Right kidney (tissue), 1 donor: ENCODE measurements around the gene CYBA.

Experiments
- DNase-seq: peaks from one replicate; pipeline ENCODE4 v3.0.0-alpha.2; 2016

The CYBA gene

DNA sequence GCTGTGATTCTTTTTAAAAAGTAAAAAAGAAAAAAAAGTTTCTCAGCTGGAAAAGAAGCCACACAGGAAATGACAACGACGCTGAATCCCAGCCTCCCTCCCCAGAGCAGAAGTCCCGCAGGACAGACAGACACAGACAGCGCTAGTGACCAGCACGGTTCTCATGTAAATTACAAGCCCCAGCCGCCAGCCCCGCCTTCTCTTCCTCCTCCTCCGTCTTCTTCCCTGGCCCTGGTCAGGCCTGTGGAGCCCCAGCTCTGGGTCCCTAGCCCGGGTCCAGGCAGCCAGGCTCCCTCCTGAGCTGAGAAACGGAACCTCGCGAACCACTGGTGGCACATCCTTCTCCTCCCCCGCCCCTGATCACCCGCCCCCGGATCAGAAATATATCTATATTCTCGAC is 19.5 kb downstream of the CYBA start:
- DNase-seq = no peak

DNA sequence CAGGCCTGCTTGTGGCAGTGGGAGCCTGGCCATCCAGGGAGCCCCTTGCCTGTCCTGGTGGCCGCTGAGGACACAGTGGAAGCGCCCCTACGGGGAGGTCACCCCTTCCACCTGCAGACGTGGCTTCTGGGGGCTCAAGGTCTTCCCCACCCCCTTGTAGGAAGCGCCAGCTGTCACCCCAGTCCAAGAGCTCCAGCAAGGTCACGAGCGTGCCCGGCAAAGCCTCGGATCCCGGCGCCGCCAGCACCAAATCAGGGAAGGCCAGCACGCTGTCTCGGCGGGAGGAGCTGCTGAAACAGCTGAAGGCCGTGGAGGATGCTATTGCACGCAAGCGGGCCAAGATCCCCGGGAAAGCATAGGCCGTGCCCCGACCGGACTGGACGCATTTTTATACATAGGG is 19.9 kb downstream of the CYBA start:
- no peak for DNase-seq

DNA sequence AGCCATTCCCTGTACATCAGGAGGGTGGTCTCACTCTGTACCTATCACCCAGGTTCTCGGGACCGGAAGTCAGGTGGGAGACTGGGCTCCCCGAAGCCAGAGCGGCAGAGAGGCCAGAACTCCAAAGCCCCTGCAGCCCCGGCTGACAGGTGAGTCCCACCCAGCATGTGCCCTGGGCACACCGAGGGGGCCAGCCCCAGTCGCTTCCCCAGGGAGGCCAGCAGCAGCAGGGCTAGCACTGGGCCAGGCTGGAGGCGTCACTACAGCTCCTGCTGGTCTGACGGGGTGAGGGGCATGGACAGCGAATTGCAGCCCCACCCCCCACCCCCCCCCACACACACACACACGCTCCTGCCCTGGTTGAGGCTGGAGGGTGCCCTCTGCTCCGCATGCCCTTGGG is 20.4 kb downstream of the CYBA start:
- DNase-seq = no peak

DNA sequence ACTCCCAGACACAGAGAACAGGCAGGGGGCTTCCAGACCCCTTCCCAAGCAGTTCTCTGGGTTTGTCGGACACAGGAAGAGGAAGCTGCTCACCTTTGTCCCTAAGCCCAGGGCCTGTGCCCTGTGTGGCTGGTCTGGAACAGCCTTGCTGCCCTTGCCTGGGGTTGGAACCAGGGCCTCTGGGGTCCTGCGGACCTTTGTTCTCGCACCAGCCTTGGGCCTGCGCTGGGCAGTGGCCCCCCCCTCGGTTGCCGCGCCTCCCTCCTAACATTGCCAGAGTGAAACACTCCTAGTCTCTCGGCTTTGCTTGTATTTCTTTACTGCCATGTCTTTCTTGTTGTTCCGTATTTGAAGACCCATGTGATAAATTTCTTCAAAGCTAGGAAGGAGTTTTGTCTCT is 21.0 kb downstream of the CYBA start:
- no peak for DNase-seq

DNA sequence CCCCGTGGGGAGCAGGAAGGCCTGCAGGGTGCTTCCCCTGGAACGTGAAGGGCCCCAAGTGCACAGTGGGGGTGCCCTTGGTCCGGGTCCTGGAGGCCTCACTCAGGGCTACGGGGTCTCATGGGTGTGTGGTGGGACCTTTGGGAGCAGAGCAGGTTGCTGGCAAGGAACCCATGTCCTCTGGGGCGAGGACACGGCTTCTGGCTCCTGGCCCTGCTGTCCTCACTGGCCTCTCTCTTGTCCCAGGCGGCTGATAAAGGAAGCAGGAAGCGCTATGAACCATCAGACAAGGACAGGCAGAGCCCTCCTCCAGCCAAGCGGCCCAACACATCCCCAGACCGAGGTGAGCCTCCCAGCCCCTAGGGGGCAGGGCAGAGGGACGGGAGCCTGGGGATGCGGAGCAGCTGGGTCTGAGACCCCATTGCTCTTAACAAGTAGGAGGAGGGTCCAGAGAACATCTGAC is 22.3 kb downstream of the CYBA start:
- DNase-seq = no peak

DNA sequence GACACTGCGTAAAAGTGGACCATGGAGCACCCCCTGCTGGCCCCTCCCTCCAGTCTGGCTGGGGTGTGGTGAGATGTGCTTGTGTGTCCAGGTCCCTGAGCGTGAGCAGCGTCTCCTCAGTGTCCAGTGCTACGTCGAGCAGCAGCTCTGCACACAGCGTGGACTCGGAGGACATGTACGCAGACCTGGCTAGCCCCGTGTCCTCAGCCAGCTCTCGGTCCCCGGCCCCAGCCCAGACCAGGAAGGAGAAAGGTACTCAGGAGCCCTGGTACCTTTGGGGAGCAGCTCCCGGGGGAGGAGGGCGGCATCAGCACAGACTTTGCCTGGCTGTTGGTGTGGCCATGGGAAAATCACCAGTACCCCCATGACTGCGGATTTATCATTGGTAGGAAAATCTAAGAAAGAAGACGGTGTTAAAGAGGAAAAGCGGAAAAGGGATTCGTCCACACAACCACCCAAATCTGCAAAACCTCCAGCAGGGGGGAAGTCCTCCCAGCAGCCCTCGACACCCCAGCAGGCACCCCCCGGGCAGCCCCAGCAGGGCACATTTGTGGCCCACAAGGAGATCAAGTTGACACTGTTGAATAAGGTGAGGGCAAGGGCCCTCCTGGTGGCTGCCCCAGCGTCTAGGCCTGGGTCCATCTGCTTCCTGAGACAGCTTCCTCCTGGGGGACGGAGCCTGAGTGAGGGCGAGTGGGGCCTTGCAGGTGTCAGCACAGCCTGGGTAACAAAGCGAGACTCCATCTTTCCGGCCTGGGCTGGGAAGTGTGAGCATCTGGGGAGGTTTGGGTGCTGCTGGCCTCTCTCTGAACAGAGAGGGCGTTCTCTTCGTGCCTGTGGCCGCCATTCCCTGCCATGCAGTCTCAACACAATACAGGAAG is 23.1 kb downstream of the CYBA start:
- no peak for DNase-seq

DNA sequence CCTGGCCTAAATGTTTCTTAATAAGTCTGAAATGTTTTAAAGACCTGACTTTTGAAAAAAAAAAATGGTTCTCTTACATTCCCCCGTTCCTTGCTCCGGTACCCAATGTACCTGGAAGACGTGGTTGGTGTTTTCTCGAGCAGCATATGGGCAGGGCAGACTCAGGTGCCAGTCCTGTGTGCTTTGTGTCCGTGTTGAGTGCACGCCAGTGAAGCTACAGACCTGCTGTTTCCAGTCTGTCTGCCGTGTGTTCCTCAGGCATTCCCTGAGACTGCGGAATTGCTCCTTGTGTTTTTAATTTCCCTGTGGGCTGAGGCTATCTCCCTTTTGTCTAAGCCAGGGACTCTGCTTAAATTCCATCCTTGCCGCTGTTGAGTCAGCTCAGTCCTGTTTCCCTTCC is 24.2 kb downstream of the CYBA start:
- no peak for DNase-seq

DNA sequence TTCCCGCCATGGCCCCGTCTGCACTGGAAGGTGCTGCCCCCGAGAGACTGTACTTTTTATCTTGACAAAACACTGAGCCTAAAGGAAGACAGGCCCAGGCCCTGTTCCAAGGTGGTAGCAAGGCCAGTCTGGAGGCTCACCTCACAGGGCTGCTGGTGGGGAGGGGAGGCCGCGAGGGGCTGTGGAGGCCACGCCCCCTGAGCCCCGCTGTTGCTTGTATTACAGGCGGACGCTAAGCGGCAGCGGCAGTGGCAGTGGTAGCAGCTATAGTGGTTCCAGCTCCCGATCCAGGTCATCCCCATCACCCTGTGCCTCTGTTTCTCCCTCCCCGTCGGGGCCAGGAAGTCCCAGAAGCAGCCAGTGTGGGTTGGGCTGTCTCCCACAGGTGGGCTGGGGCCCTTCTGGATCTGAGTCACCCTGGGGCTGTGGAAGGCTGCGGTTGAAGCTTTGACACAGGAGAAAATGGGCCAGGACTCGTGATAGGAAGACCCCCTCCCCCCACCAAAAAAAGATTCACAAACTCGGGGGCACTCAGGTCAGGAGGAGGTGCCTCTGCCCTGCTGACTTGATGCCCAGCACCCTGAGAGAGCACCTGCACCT is 25.8 kb downstream of the CYBA start:
- DNase-seq = no peak

DNA sequence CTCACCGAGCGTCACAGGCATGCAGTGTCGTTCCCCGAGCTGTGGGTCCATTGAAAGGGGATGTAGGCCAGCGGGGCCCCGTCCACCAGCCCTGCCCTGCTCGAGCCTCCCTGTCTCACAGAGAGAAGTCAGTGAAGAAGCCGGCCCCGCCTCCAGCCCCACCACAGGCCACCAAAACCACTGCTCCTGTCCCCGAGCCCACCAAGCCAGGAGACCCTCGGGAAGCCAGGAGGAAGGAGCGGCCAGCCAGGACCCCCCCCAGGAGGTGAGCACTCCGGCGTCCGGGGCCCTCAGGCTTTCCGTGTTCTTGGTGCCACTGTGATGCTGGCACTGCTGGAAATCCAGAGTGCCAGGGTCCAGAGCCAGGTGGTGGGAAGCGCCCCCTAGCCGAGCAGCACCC is 26.4 kb downstream of the CYBA start:
- DNase-seq = no peak

DNA sequence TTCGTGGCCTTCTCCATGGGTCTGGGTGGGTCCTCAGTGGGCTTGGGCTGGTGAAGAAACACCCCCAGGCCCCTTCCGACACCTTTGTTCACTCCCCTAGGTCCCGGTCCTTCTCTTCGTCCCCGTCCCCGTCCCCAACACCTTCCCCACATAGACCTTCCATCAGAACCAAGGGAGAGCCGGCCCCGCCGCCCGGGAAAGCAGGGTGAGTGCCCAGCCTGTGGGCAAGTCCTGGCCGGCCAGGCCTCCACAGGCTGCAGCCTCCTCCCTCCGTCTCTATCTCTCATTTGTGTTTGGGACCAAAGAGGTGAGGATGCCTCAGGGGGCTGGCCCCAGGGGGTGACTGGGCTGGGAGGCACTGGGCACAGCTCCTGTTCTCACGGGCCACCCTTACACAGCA is 27.0 kb downstream of the CYBA start:
- no peak for DNase-seq

DNA sequence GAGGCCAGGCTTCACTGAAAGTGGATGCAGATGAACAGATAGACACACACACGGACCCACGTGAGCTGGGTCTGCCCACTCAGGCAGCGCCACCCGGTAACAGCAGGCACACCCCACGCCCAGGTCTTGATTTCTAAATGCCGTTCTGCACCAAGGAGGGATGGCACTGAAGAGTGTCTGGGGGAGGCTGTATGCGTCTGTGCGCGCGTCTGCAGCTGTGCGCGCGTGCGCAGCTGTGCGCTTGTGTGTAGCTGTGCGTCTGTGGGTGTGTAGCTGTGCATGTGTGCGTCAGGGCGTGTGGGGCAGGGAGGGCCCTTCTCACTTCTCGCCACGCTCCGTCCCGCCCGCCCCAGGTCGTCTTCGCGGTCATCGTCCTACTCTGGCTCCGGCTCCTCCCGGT is 28.0 kb downstream of the CYBA start:
- DNase-seq = no peak

DNA sequence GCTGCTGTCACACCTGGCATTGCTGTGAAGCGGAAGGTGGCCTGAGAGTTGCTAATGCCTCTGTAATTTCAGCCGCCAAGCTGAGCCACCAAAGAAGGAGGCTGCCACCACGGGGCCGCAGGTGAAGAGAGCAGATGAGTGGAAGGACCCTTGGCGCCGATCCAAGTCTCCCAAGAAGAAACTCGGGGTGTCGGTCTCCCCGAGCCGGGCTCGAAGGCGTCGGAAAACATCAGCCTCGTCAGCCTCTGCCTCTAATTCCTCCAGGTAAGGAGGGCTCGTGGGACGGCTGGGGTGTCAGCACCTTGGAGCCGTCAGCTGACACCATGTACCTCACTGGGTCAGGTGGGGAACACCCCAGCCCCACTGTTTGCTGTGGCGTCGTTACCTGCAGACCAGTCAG is 28.7 kb downstream of the CYBA start:
- DNase-seq = no peak

DNA sequence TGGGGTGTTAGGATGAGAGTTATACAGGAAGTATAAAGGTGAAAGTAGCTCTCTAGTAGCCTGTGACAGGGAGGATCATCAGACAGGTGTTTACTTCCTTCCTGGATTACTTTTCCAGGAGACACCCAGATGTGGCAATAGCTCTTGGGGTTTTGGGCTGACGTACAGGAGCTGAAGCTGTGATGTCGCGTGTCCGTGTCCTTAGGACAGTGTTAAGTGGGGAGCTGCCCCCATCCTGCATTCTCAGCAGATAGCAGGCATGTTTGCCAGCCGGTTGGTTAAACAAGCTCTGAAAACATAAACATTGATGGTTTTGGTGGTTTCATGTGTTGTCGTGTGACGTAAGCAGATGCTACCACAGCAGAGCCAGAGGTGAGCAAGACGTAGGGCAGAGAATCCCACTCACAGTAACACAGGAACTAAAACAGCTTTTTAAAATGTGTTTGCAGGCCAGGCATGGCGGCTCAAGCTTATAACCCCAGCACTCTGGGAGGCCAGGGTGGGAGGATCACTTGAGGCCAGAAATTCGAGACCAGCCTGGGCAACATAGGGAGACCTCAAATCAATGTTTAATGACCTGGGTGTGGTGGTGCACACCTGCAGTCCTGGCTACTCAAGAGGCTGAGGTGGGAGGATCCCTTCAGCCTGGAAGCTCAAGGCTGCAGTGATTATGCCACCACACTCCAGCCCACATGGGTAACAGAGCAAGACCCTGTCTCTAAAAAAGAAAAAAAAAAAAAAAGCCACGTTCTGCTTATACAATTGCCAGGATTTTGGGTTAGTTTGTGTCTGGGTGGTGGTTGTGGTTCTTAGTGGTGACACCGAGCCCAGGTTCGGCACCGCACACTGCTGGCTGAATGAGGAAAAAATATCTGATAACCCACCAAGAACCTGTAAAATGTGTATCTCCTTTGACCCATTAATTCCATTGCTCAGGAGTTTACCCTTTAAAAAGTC is 30.7 kb downstream of the CYBA start:
- no peak for DNase-seq

DNA sequence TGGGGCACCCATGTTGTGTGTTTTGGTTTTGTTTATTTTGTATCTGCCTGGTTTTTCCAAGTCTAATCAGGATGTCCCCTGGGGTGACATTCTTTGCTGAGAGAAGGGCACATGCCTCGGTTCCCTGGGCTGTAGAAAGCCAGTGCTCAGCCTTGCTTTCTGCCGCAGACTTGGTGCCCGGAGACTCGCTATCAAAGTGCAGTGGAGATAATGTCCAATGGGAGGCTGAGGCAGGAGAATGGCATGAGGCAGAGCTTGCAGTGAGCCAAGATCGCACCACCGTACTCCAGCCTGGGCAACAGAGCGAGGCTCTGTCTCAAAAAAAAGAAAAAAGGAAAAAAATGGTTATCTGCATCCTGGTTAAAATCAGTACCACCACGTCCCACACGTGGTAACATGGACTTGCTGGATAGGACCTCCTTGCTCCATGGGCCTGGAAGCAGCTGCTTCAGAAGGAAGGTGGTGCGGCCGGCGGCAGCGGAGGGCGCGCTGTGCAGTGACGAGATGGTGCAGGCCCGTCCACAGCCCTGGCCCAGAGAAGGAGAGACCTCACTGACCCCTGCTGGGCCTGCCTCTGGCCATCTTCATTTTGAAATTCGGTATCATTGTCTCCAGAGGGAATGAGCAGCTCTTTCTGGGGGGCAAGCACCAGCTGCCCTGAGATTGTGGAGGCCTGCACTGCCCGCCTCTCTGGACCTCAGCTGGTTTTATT is 31.7 kb downstream of the CYBA start:
- DNase-seq = no peak

DNA sequence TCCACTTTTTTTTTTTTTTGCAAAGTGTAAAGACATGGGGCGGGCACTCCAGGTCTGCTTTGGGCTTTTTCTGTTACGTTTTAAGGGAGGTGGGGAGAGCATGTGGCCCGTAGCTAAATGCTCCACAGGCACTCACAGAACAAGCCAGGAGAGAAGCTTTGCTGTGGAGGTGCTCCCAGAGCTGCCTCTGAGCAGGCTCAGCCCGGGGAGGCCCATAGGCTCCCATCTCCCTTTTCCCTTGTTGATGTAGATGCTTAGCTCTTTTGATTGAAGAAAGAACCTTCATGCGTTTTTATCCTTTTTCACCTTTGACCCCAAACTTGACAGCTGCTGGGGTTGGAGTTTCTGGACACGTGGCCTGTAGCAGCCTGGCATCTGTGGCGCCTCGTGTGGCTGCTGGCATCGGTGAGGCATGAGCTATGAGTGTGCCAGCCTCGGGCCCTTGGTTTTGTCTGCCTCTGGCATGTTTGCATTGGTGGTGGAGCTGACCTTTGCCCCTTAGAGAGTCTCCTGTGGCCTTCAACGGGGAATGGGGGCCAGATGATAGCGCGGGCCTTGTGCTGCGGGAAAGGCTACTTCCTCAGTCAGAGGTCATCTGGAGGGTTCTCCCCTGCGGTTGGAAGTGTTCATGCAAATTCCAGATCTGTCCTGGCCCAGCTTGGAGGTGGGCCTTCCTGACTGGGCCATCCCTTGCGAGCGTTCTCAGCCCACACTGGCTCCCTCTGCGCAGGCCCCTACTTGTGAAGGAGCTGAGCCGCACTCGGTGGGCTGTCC is 32.5 kb downstream of the CYBA start:
- no peak for DNase-seq

DNA sequence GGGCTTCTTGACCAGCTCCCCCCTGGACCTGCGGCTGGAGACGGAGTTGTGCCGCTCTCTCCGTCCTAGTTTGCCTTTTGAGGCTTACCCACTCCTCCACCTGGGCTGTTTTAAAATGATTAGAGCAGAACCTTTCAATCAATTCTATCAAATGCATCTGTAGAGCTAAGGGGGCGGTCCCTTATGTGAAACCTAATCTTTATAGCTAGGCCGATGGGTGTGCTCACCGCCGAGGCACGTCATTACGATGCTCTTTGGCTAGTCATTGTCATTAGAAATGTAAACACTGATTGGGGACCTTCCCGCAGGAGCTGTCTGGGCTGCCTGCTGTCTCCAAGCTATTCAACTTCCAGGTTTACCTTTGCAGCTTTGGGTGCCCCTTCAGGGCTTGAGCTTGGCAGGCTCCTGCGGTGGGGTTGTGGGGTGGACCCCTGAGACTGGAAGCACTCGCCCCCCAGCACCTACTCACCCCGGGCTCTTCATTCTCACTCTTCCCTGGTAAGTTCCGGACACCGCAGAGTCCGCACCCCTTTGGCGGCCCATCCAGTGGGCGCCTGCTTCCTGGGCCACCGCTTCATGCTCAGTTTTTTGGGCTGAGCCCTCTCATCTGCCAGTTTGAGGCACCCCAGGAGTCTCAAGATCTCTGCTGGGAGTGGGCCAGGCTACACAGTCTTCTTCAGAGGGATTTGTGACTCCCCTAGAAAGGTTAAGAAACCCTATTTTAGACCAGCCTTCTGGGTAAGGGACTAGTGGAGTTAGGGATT is 33.4 kb downstream of the CYBA start:
- DNase-seq = no peak

DNA sequence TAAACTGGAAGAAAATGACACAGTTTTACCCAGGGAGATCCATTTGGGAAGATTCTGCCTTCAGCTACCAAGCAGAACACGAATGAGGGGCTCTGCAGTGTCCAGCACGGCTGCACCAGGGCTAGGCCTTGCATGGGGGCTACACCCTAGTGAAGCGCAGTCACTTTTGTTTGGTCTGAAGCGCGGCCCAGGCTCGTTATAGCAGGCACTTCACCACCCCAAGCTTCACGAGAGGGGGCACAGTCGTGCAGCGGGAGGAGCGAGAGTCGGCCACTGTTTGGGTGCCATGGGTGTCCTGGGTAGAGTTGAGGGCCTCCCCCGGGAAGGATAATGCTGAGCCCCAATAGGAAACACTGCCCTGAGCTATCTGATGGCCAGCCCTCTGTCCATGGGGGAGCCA is 34.1 kb downstream of the CYBA start:
- DNase-seq = no peak

DNA sequence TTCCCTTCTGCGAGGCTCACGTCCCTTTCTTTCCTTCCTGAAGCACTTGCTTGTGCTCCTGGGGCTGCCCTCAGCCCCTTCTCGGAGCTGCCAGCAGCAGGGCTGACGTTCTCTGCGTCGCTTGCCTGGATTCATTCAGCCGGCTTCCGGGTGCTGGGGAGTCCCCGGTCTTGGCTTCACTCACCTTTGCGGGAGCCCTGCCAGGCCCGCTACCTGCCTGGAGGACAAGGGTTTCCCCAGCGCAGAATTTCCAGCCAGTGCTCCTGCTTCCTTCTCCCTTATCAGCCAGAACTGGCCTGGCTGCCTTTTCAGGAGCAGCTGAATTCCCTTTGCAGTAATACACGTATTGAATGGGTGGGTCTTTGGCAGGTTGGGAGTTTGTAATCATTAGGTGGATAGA is 34.5 kb downstream of the CYBA start:
- no peak for DNase-seq

DNA sequence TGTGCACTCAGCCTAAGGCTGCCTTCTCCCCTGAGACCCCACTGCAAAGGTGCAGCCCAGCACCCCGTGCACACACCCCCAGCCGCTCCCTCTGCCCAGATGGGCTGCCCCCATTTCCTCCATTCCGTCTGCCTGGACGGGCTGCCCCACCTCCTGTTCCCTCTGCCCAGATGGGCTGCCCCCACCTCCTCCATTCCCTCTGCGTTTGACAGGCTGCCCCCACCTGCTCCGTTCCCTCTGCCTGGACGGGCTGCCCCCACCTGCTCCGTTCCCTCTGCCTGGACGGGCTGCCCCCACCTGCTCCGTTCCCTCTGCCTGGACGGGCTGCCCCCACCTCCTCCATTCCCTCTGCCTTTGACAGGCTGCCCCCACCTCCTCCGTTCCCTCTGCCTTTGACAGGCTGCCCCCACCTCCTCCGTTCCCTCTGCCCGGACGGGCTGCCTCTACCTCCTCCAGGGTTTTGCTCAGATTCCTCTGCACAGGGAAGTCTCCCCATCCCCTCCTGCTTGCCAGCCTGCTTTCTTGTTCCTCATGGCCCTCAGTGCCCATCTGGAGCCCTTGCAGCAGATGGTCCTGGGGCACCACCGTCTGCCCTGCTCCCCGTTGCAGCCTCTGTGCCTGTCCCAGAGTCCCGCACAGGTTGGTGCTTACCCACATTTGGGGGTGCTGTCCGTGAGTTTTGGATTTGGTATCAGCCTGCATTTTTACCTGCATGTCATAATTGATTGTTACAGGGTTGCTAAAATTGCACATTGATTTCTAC is 35.9 kb downstream of the CYBA start:
- DNase-seq = no peak
